T-helper 2 cell (primary cell): ENCODE results near the gene DHX58.

ENCODE experiments used
- DNase-seq, 5 experiments: peaks; one replicate each; pipeline versions ENCODE4 v3.0.0 to v3.0.0-alpha.2; 2012 to 2022

The DHX58 gene

GRCh38 chr17:42081516-42082129, 30.9 kb downstream of the DHX58 start:
- DNase-seq: no peak

- DNase-seq: no peak
Measured at GRCh38 chr17:42079541-42079940, 33.0 kb downstream of the DHX58 start.

DNA sequence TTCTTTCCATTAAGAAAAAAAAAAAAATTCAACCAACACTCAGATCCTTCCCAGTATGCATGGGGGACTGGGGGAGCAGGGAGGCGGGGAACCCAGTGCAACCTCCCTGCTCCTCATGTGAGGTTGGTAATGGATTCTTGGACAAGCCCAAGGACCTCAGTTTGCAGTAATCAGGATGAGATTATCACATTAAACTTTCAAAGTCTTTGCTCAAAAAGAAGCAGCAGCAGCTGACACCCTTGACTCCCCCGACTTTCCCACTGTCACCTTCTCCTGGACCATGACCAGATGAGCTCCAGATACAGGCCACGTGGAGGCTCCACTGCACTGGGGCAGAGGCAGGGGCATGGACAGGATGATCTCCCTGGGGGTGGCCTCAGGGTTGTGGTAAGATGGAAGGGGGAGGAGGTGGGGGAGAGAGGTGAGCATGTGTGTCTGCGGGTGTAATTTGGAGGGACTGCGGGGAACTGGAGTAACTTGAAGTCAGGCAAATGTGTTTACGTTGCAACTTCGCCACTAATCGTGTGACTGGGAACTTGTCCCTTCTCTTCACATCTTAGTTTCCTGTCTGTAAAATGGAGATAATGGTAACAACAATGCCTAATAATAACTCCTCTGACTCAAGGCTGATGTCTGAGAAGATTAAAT, 34.0 kb downstream of the DHX58 start:
- no peak for DNase-seq

DNA sequence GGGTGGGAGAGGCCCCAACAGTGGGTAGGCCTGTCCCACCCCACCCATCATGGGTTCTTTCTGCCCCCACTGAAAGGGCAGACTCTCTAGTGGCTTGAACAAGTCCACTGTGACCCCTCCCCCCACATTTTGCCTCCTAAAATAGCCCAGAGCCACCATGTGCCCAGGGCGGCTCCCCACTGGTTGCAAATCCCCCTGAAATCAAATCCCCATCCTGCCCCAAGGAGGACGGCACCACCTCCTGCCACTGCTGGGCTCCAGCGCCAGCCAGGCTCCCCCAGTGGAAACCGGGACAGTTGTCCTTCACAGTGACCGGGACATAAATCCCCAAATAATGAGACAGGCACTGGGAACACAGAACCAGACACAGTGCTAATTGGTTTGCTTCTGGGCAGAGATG, 34.8 kb downstream of the DHX58 start:
- DNase-seq: no peak

DNA sequence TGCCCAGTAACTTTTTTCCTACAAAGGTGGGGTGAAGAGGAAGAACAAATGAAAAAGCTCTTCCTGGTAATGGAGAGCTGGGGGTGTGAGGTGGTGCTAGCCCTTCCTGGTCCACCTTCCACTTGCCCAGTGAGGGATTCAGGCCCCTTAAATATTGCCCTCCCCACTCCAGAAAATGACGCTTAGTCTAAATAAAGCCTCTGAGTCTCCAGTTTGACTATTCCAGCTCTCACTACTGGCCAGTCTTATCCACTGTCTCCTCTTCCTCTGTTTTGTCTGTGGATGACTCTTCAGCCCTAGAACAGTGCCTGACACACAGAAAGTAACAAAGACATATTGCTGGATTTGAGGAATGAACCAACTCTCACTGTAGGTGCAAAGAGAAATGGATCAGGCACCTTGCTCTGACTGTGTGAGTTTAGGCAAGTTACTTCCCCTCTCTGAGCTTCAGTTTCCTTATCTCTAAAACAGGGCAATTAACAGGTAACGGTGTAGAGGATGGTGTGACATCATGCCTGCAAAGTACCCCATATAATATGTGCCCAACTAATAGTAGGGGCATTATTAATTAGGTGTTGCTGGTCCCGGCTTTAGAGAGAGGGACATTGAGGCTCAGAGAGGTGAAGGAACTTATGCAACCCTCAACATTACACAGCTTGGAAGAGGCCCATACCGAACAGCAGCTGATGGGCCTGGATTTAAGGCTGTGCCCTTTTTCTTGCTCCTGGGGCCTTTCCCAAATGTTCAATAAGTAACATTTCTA, 35.5 kb downstream of the DHX58 start:
- no peak for DNase-seq

GRCh38 chr17:42075789-42076188, 36.7 kb downstream of the DHX58 start:
- no peak for DNase-seq

GRCh38 chr17:42072323-42073187, 40.0 kb downstream of the DHX58 start:
- DNase-seq: no peak

DNA sequence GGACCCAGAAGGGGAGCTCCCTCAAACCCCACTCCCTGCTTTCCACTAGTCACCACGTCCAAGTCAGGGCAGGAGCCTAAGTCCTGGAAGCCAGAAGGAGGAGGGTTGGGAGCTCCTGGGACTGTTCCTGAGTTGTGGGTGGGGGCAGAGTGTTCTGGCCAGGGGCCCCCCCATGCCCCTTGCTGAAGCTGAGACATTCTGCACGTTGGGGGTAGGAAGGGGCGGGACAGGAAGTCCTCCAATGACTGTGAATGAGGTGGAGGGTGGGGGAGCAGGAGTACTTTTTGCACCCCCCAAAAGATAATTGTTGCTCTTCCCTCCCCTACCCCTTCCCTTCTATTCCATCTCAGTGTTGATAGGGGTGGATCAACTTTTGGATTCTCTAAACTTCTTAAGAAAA, 40.7 kb downstream of the DHX58 start:
- DNase-seq: peak in 1 of 5 experiments; percentile 28

- no peak for DNase-seq
Measured at GRCh38 chr17:42068979-42069378, 43.5 kb downstream of the DHX58 start.

- DNase-seq: peak; percentile 24 to 64 (median 57)
Measured at GRCh38 chr17:42067371-42068091, 45.0 kb downstream of the DHX58 start.

GRCh38 chr17:42065201-42065600, 47.3 kb downstream of the DHX58 start:
- DNase-seq: no peak

- no peak for DNase-seq
Measured at GRCh38 chr17:42062681-42063080, 49.8 kb downstream of the DHX58 start.

DNA sequence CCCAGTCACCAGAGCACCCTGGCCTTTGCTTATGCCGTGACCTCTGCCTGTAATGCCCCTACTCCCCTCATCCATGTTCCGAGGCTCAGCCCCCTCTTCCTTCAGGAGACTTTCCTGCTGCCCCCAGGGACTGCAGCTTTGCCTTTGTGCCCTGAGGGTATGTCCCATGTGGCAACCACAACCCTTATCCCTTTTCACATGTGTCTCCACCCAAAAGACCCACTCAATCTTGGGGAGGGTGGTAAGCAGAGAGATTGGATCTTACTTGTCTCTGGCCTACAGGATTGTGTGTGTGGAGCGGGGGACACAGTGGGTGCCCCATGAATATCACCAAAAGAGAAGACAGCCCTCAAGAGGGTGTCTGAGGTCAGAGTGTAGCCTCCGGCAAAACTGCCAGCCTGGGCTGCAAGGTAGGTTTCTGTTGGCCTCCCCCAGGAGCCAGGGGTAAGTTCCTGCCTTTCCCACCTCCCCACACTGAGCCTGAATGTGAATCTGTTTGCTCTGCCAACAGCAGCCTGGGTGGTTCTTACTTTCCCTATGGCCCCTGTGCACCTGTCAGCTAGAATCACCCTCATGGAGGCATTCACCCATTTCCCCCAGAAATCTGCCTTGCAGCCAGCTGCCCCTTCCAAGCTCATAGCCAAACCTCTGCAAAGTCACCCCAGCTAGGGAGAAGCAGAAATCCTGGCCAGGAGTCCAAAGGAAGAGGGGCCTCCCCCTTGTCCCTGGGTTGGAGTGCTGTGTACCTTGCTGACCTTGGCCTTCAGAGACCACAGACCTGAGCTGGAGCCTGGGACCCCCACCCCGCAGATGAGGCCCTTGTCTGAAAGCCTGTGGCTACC, 50.6 kb downstream of the DHX58 start:
- DNase-seq: no peak

- DNase-seq: no peak
Measured at GRCh38 chr17:42060231-42060630, 52.3 kb downstream of the DHX58 start.

DNA sequence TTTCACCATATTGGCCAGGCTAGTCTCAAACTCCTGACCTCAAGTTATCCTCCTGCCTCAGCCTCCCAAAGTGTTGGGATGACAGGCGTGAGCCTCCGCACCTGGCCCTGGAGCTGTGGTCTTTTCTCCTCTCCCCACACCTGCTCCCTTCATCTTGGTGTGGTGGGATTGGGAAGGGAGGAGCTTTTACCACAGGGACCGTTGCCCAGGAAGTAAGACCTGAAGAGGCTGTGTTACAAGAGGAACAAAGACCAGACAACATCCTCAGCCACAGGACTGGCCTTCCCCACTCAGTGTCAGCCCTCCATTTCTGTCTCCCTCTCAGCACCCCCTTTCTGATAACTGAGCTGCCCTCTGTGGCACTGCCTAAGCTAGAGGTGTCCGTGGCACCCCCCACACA, 52.7 kb downstream of the DHX58 start:
- DNase-seq: no peak

- no peak for DNase-seq
Measured at GRCh38 chr17:42058063-42058462, 54.5 kb downstream of the DHX58 start.

DNA sequence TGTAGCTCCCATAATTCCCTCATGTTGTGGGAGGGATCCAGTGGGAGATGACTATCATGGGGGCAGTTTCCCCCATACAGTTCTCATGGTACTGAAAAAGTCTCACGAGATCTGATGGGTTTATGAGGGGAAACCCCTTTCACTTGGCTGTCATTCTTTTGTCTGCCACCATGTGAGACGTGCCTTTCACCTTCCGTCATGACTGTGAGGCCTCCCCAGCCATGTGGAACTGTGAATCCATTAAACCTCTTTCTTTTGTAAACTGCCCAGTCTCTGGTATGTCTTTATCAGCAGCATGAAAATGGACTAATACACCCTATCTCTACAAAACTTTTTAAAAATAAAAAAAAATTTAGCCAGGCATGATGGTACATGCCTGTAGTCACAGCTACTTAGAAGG, 55.9 kb downstream of the DHX58 start:
- DNase-seq: no peak

GRCh38 chr17:42055496-42055895, 57.0 kb downstream of the DHX58 start:
- DNase-seq: no peak

DNA sequence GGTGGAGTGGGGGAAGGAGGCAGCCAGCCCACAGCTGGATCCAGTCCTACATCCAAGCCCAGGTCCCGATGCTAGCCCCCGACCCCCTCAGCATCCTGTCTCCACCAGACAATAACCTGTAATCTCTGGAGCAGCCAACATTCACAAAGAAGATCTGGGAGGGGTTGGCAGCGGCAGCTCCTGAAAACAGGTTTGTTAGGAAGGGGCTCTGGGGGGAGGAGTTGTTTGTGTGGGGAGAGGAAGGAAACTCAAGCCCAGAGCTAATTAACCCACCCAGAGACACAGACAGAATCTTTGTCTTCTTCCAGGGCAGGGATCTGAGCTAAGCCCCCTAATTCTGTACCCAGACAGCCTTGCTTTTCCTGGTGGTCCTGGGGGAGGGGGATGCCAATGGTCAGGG, 57.5 kb downstream of the DHX58 start:
- no peak for DNase-seq

GRCh38 chr17:42053731-42054500, 58.6 kb downstream of the DHX58 start:
- DNase-seq: no peak
